Measurements from ENCODE around the gene NID1.
"Not testable (repeated sequence)": the region's sequence is repeated elsewhere in the genome, so short reads cannot be mapped to it uniquely, and the experiment has no call there.

NID1 gene

DNA sequence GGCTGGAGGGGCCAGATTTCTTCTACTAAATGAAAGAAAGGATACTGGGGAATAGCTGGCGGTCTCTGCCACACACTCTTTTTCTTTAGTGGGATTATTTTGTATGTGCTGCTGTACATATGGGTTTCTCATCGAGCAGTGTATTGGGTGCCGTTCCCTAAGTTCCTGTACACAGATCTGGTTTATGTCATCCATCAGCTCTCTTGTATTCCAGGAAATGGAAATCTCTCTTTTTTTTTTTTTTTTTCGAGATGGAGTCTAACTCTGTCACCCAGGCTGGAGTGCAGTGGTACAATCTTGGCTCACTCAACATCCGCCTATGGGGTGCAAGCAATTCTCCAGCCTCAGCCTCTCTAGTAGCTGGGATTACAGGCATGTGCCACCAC lies 27.0 kb upstream of the NID1 start:
- DNase-seq, result no peak

DNA sequence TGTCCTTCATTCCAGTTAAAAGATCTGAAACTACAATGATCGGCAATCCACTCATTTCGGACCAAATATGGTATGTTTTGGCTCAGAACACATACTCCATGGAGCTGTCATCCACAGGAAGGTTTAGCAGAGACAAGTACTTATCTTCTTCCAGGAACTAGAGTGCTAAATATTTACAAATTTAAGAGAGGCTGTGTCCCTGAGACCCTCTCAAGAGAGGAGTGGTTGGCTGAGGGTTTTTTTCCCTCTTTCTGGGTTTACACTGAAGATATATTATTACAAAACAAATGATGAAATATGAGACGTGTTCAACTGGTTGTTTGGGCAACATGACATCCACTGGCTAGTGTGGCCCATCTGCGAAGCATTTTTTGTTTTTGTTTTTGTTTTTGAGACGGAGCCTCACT lies 25.9 kb upstream of the NID1 start:
- DNase-seq, result no peak

DNA sequence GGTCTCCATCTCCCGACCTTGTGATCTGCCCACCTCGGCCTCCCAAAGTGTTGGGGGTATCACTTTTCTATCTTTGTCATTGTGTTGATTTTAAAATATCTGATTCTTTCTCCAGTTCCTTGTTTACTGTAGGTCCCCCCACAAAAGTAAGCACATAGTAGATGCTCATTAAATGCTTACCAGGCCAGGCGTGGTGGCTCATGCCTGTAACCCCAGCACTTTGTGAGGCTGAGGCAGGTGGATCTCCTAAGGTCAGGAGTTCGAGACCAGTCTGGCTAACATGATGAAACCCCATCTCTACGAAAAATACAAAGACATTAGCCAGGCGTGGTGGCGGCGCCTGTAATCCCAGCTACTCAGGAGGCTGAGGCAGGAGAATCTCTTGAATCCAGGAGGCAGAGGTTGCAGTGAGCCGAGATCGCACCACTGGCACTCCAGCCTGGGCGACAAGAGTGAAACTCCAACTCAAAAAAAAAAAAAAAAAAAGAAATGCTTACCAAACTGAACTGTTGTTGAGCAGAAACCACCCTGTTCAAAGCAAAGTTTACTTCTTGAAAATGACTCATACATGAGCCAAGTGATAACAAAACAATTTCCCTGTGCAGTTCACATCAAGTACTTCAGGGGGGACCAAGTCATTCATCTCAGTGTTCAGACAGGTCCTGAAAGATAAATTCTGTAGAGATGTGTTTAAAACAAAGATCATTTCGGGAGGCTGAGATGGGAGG lies 24.3 kb upstream of the NID1 start:
- no peak for DNase-seq

DNA sequence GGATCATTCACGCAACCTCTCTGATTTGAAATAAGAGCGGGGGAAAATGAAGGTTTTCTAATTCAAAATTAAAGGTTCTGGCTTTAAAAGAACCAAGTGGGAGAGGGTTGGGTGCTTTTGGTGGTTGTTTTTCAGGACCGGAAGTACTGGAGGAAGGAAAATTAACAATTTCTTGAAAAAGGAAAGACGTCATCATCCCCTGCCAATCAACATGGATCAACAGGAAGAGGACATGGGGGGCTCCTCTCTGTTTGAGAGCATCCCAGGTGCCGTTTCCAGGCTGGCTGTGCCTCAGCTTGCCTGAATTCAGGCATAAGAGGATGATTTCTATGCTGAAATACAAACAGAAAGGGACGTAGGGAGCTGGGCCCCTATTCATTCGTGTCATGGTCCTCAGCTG lies 21.6 kb upstream of the NID1 start:
- no peak for DNase-seq

DNA sequence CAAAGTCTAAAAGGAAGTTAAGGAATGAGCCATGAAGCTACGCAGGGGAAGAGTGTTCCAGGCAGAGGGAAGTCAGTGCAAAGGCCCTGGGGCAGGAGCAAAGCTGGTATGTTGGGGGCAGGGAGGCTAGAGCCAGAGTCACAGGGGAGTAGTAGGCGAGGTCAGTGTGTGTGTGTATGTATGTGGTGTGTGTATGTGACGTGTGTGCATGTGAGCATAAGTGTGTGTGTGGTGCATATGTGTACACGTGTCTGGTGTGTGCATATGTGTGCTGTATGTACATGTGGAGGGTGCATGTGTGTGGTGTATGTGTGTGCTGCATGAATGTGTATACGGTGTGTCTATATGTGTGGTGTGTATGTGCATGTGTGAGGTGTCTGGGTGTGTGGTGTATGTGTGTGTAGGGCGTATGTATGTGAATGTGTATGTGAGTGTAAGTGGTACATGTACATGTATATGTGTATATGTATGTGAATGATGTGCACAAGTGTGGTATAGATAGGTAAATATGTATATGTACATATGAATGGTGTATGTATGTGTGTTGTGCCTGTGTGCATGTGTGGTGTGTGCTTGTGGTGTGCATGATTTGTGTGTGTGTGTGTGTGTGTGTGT lies 20.8 kb upstream of the NID1 start:
- DNase-seq, result no peak

DNA sequence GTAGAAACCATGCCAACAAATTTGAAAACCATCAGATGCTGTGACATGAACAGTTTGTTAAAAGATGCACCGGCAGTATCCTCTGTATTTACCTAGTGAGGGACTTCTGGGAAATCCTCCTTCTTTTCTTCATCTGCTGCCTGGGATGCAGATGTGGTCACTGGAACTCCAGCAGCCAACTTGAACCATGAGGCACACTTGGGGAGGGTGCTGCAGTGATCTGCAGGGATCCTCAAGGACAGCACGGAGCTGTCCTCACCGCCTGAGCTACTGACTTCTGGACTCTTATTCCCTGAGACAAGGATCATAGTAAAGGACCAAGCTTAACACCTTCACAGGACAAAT lies 19.5 kb upstream of the NID1 start:
- no peak for DNase-seq

DNA sequence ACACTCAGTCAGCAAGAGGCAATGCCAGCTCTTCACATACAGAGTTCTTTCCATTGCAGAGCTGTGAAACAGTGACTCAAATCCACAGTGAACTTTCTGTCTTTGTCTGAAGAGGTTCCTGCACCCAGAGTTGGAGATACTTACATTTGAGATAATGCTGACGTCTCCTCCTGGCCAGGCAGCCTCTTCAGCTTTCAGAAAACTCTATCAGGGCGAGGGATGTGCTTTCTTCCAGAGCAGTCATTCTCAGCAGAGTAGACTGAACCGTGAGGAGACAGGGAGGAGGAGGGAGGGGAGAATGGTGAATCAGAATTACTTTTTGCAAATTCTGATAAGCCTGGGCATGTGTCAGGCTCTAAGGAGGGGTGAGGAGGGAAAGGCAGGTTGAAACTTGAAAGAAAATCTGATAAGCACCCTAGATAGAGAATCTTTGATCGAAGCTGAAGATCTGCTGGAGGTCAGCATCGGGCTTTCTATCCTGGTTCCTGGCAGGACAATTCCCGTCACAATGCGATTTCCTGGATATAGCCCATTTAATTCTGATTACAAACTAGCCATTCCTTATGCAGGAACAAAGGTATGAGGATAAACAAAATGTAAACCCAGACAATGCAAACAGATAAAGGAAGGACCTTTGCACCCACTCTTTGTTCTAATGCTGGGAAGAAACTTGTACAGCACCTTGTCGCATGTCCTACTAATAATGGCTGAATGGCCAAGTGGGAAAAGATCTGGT lies 18.9 kb upstream of the NID1 start:
- no peak for DNase-seq

DNA sequence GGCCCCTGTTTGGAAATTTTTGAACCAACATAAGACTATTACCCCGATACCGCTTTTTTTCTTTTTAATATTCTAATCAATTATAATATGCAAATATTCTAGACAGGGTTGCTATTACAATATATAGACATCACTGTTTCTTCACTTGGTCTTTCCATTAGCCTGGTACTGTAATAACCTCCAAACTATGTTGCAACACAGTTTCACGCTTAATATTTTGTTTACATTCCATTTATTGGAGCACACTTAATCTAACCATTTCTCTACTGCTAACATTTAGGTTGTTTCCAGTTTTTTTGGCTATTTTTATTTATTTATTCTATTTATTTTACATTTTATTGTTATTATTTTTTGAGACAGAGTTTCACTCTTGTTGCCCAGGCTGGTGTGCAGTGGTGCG lies 17.6 kb upstream of the NID1 start:
- no peak for DNase-seq

DNA sequence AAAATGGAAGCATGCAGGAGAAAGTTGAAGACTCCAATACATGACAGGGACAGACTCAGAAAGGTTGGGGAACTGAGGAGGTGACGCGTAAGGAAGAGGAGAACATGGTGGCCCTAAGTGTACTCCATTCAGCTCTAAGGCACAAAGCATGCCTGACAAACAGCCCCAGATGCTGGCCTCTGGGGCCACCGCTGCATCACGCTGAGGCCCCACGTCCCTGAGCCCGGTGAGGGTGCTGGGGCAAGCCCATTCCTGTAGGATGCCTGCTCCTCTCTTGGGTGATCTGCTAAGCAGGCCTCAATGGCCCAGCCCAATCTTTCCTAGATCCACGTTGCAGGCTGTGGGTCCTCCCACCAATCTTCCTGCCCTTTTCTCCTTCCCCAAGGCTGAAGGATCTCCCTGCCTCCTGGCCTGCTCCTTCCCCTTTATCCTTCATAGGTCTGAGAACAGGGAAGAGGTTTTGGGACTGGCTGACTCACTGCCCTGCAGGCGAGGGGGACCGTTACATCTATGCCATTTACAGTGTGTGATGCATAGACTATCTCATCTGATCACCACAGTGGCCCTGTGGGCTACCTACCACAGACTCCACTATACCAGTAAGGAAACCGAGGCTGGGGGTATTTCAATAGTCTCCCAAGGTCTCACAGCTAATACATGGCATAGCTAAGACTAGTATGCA lies 16.8 kb upstream of the NID1 start:
- no peak for DNase-seq

DNA sequence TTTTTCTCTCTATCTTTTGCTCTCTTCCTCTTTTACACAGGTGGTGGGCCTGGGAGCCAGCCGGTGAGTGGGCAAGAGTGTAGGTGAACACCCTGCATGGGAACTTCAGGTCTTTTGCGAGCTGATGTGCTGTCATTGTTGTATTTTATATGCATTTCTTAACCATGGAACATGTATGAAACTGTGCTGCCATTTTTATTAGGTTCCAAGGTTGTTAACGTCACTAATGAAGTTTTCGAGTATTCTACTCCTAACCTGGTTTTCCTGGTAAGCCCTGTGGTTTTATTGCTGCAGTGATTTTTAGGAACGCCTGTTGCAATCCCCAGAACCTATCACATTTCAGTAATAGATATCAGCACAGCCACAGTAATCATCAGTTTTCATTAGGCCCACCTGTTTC lies 14.8 kb upstream of the NID1 start:
- DNase-seq, result no peak

DNA sequence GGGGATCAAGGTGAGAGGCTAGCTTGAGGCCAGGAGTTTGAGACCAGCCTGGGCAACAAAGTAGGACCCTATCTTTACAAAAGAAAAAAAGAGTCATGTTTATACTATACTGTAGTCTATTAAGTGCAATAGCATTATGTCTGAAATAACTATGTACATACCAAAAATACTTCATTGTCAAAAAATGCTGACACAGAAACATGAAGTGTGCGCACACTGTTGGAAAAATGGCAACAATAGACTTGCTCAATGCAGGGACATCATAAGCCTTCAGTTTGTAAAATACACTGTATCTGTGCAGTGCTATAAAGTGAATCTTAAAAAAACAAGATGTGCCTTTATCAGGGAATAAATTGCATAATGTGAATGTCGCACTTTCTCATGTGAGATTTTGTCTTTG lies 14.1 kb upstream of the NID1 start:
- no peak for DNase-seq

DNA sequence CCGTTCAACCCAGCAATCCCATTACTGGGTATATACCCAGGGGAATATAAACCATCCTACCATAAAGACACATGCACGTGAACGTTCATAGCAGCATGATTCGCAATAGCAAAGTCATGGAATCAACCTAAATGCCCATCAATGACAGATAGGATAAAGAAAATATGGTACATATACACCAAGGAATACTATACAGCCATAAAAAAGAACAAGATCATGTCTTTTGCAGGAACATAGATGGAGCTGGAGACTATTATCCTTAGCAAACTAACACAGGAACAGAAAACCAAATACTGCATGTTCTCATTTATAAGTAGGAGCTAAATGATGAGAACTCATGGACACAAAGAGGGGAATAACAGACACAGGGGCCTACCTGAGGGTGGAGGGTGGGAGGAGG lies 13.2 kb upstream of the NID1 start:
- DNase-seq, result not testable (repeated sequence)

DNA sequence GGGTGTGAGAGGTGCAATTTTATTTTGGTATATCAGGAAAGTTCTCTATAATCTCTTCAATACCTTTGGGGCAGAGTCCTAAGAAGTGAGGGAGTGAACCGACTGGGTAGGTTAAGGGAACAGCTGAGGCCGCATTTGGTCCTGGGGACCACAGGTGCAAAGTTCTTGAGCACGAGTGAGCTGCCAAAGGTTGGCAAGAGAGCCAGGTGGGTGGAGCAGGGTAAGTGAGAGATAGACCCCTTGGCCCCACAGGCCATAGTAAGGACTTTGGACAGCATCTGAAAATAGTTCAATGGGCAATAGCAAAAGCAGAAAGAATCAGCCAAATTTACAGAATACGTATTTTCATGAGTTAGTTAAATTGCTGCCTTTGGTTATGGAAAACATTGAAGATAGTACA lies 11.0 kb upstream of the NID1 start:
- no peak for DNase-seq

DNA sequence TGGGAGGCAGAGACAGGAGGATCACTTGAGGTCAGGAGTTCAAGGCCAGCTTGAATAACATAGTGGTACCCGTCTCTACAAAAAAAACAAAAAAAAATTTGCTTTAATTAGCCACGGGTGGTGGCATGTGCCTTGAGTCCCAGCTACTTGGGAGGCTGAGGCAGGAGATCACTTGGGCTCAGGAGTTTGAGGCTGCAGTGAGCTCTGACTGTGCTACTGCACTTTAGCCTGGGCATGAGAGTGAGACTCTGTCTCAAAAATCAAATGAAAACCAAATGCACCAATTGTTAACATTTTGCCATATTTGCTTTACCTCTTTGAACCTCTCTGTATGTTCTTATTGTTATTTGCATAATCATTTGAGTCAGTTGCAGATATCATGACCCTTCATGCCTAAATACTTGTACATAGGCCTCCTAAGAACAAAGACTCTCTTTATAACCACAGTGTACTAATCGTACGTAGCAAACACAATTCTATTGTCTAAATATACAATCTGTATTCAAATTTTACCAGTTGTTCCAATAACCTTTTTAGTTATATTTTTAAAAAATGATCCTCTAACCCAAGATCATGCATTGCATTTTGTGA lies 8.5 kb upstream of the NID1 start:
- no peak for DNase-seq

DNA sequence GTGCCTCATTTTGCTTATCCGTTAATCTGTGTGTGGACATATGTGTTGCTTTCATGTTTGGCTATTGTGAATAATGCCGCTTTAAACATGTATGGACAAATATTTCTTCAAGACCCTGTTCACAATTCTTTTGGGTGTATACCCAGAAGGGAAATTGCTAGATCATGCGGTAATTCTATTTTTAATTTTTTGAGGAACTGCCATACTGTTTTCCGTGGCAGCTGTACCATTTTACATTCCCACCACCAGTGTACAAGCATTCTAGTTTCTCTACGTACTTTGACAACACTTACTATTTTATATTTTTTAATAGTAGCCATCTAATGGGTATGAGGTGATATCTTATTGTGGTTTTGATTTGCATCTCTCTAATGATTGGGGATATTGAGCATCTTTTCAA lies 7.1 kb upstream of the NID1 start:
- no peak for DNase-seq

DNA sequence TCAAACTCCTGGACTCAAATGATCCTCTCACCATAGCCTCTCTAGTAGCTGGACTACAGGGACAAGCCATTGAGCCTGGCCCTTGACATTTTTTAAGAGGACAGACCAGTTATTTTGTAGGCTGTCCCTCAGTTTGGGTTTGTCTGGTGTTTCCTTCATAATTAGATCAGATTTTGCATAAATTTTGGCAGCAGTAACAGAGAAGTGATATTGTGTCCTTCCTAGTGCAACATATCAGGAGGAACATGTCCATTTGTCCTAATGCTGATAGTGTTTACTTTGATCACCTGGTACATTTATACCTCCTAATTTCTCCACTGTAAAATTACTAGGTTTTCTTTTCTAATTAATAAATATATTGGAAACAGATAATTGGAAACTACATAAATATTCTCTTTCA lies 5.9 kb upstream of the NID1 start:
- DNase-seq, result no peak

DNA sequence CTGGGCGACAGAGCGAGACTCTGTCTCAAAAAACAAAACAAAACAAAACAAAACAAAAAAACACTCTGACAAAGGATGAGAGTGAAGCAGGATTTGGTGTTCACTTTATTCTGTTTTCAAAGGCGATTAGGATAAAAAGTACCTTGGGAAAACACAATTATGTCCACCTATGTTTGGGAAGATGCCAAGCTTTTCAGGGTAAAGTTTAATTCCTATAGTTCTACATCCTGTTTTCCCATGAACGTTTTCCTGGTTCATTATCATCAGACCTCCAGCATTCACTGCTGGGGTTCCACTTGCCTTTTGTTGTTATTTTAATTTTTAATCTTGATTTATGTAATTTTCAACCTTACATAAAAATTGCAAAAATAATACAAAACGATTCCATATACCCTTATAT lies 4.9 kb upstream of the NID1 start:
- no peak for DNase-seq

DNA sequence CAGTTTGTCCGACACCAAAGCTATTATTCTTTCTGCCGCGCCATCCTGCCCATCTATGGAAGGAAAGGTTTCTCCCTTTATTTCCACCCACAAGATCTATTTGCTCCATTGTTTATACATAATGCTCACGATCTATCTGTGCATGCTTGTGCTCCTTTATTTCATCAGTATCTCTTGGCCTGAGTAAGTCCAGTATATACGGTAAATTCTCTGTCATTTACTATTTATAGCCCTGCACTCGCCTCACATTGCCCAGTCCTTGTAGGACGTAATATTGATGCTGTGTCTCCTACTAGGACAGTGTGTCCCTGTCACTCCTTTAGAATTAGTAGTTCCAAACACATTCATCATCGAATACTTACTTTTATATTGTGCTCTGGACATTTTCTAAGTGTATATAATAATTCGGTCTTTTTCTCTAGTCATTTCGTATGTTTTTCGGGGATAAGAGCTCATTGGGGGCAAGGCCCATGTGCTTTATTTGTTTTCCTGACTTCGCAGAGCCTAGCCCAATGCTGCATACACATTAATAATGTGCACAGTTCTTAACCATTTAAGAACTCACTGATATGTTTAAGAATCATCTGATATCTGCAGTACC lies 3.1 kb upstream of the NID1 start:
- DNase-seq, result no peak

DNA sequence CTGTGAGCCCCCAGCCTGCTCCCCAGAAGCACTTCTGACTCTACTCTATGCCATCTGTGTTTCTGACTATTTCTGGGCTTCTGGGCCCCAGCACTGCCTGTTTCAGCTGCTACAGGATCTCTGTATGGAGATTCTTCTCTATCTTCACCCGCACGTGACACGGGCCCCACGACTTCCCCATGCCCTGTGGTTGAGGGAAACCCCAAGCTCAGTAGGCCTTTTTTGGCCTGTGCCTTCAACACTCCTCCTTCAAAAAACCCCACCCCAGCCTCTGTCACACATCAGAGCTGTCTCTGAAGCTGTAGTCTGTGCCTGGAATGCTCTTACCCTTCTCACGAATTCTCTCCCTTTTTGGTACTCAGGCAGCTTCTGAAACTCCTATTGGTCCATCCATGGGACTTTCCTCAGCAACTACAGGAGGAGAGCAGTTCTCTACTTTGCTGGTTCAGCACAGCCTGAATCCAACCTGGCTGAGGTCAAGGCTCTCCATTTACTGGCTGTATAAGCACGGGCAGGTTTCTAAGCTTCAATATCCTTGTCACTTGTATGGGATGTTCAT lies 2.0 kb upstream of the NID1 start:
- DNase-seq, result peak; percentile 54

DNA sequence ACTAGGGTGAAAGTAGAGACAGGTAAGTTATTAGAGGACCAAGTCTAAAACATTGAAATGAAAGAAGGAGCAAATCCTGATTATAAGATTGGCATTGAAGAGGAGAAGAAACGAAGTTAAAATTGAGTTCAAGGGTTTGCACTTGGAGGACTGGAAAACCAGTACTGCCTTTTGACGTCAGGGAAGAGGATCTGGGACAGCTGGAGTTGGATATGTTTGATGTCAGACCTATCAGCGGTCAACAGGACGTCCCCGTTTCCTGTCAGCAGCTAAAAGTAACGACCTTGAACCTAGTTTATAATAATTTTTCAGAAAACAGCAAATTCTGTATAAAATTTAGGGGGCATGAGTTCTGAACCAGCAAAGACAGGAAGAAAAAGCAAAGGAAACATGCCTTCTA lies 1.2 kb upstream of the NID1 start:
- no peak for DNase-seq

DNA sequence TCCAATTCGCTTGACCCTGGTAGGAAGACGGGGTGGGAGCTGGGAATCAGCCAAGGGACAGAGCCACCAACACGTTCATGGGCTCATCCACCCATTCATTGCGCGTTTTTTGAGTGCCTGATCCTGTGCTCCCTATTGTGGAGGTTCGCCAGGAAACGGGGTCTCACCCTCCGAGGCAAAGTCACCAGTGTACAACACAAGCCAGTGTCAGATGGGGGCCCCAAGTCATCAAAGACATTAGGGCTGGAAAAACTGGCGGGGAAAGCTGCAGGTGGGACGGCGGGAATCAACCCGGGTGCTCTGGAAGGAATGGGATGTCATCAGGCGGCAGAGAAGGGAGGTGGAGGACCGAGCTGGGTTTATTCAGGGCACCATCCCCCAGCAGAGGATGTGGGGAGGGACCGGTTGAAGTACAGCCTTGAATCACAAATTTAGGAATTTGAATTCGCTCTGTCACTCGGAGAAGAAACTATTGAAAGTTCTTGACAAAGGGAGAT lies 667 bp upstream of the NID1 start:
- DNase-seq, result no peak

DNA sequence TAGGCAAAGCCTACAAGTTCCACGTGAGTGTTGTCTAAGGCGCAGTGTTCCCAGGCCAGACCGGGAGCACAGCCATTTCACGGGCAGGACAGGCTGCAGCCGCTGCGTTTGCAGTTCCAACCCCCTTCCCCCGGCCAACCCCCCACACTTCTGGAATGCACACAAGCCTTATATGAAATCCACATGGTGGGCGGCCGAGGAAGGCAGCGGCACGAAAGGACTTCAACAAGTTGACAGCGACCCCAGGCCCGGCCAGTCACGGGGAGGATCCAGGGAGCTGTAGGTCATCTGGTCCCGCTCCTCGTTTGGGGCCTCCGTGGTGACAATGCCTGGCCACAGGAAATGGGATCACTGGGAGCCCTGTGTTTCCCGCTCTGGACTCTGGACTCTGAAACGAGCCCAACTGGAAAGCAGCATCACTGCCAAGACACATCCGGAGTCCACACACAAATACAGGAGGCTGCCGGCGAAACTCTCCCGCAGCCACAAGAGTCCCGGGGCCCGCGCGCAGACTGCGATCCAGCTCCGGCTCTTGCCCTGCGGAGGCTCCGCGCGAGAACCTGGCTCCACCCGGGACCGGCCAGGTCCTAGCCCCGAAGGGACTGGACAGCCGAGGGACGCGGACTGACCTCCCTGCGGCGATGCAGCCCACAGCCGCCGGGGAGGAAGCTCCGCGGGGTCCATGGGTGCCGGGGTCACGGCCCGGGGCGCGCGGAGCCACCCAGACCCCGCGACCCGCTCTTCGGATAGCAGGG lies 794 bp downstream of the NID1 start:
- DNase-seq, result peak; percentile 88
